ENCODE data around the gene YIPF7. TPM values are rescaled to one million over a fixed set of nuclear protein-coding genes. Genes with fewer than 3 reads are reported as not detected.

The YIPF7 gene
- total RNA-seq, 1 experiment from 2014 or later, result not detected

GRCh38 chr4:44679060-44679459, 27.6 kb upstream of the YIPF7 start:
- peak overlapping the region; percentile 96 for H3K4me3 Mint-ChIP-seq (ENCODE audit: unreplicated experiment)
- BruUV-seq (replicated peaks), result no TSS peak
- DNase-seq (ENCODE audit: unreplicated experiment), result no peak
- intact Hi-C loops (cut with micrococcal nuclease), result no loop called here
- peaks cover 26% of the 10 kb centered on the region for H3K36me3 Mint-ChIP-seq (ENCODE audit: insufficient read depth, unreplicated experiment)
- H3K27me3 Mint-ChIP-seq (ENCODE audit: insufficient read depth, unreplicated experiment), result no peaks in the 10 kb centered on the region
- ChIA-PET CTCF (interaction anchor here (0.7 to 1.7 kb wide), 3 partner anchors 10 to 249 kb away, joined by 3 to 4 read pairs (median 3); no protein-coding TSS in a partner anchor), POLR2A (interaction anchor here (0.6 to 4.1 kb wide), 13 partner anchors 8 to 836 kb away, joined by 3 to 42 read pairs (median 5); partner anchors contain the start of gene GNPDA2)
- no peaks in the 10 kb centered on the region for H3K9me3 Mint-ChIP-seq (ENCODE audit: unreplicated experiment)
- no peak for TF ChIP-seq CTCF (IDR thresholded peaks at IDR 0.05; ENCODE audit: unreplicated experiment)
- peaks cover 12% of the 10 kb centered on the region for H3K4me1 Mint-ChIP-seq (ENCODE audit: insufficient read depth, unreplicated experiment)
- peak overlapping the region; percentile 95 for H3K27ac Mint-ChIP-seq (ENCODE audit: low read depth, unreplicated experiment)

- H3K27ac Mint-ChIP-seq (ENCODE audit: low read depth, unreplicated experiment), result peak within 1 kb of the TSS; percentile 95
- TSS peak; percentile 50 for BruUV-seq (replicated peaks)
- no peak for TF ChIP-seq CTCF (IDR thresholded peaks at IDR 0.05; ENCODE audit: unreplicated experiment)
- peak; percentile 91 for DNase-seq (ENCODE audit: unreplicated experiment)
- H3K36me3 Mint-ChIP-seq (ENCODE audit: insufficient read depth, unreplicated experiment), result peaks cover 19% of the 10 kb centered on the region
- no peaks in the 10 kb centered on the region for H3K9me3 Mint-ChIP-seq (ENCODE audit: unreplicated experiment)
- H3K4me1 Mint-ChIP-seq (ENCODE audit: insufficient read depth, unreplicated experiment), result peaks cover 12% of the 10 kb centered on the region
- ChIA-PET POLR2A (interaction anchor here (0.6 to 4.1 kb wide), 32 partner anchors 9 to 1396 kb away, joined by 3 to 42 read pairs (median 3); partner anchors contain the start of genes GNPDA2 and KCTD8), CTCF (interaction anchor here (0.6 to 1.7 kb wide), 7 partner anchors 9 to 1012 kb away, joined by 3 to 4 read pairs (median 3); partner anchors contain the start of gene YIPF7)
- peak within 1 kb of the TSS; percentile 96 for H3K4me3 Mint-ChIP-seq (ENCODE audit: unreplicated experiment)
- intact Hi-C loops (cut with micrococcal nuclease), result no loop called here
- H3K27me3 Mint-ChIP-seq (ENCODE audit: insufficient read depth, unreplicated experiment), result no peaks in the 10 kb centered on the region
Observed at GRCh38 chr4:44678094-44679041, 26.9 kb upstream of the YIPF7 start, which contains the start of gene GUF1. Gene GUF1 (plus strand): TSS chr4:44678420. CDS start chr4:44678623, 203 bp downstream.

- intact Hi-C loops (cut with micrococcal nuclease), result no loop called here
- no peak overlapping the region for H3K4me3 Mint-ChIP-seq (ENCODE audit: unreplicated experiment)
- no peak overlapping the region for H3K27ac Mint-ChIP-seq (ENCODE audit: low read depth, unreplicated experiment)
- H3K27me3 Mint-ChIP-seq (ENCODE audit: insufficient read depth, unreplicated experiment), result no peaks in the 10 kb centered on the region
- POLR2A ChIA-PET, result no interaction called here
- CTCF ChIA-PET, result no interaction called here
- no TSS peak for BruUV-seq (replicated peaks)
- TF ChIP-seq CTCF (IDR thresholded peaks at IDR 0.05; ENCODE audit: unreplicated experiment), result no peak
- H3K4me1 Mint-ChIP-seq (ENCODE audit: insufficient read depth, unreplicated experiment), result no peaks in the 10 kb centered on the region
- no peak for DNase-seq (ENCODE audit: unreplicated experiment)
- H3K36me3 Mint-ChIP-seq (ENCODE audit: insufficient read depth, unreplicated experiment), result no peaks in the 10 kb centered on the region
- no peaks in the 10 kb centered on the region for H3K9me3 Mint-ChIP-seq (ENCODE audit: unreplicated experiment)
Observed at GRCh38 chr4:44675366-44675765, 23.9 kb upstream of the YIPF7 start.

GRCh38 chr4:44674471-44674870, 23.0 kb upstream of the YIPF7 start:
- no peaks in the 10 kb centered on the region for H3K27me3 Mint-ChIP-seq (ENCODE audit: insufficient read depth, unreplicated experiment)
- TF ChIP-seq CTCF (IDR thresholded peaks at IDR 0.05; ENCODE audit: unreplicated experiment), result no peak
- POLR2A ChIA-PET, result no interaction called here
- no TSS peak for BruUV-seq (replicated peaks)
- H3K36me3 Mint-ChIP-seq (ENCODE audit: insufficient read depth, unreplicated experiment), result no peaks in the 10 kb centered on the region
- no peak overlapping the region for H3K4me3 Mint-ChIP-seq (ENCODE audit: unreplicated experiment)
- no peak for DNase-seq (ENCODE audit: unreplicated experiment)
- no peaks in the 10 kb centered on the region for H3K9me3 Mint-ChIP-seq (ENCODE audit: unreplicated experiment)
- CTCF ChIA-PET, result no interaction called here
- no peaks in the 10 kb centered on the region for H3K4me1 Mint-ChIP-seq (ENCODE audit: insufficient read depth, unreplicated experiment)
- no peak overlapping the region for H3K27ac Mint-ChIP-seq (ENCODE audit: low read depth, unreplicated experiment)
- intact Hi-C loops (cut with micrococcal nuclease), result no loop called here

Data from MCF 10A (cell line).